Gastrocnemius medialis (tissue), 4 donors: Measurements from ENCODE around the gene OVOL1.

Experiments
- POLR2A ChIP-seq, 2 donors: fragments of 450-650 bp; IDR thresholded peaks; one replicate each; pipeline ENCODE4 v1.6.1; 2017; ENCODE audit warnings: antibody characterized with exemption in 2 of 2, mild to moderate bottlenecking in 2 of 2, moderate library complexity in 2 of 2
- TF ChIP-seq, protein P1 (sequence below), 5 experiments: fragments of 450-650 bp in 3 of 5; fragments of 200-600 bp in 2 of 5; sonication (generic) in 2 of 5; IDR thresholded peaks in 4 of 5; conservative IDR thresholded peaks in 1 of 5; 1 replicate in 4 of 5; 2 replicates in 1 of 5; pipeline ENCODE4 v1.5.1; 2016 to 2019; ENCODE audit warnings: antibody characterized with exemption in 5 of 5, mild to moderate bottlenecking in 3 of 5, moderate library complexity in 3 of 5

DNA sequence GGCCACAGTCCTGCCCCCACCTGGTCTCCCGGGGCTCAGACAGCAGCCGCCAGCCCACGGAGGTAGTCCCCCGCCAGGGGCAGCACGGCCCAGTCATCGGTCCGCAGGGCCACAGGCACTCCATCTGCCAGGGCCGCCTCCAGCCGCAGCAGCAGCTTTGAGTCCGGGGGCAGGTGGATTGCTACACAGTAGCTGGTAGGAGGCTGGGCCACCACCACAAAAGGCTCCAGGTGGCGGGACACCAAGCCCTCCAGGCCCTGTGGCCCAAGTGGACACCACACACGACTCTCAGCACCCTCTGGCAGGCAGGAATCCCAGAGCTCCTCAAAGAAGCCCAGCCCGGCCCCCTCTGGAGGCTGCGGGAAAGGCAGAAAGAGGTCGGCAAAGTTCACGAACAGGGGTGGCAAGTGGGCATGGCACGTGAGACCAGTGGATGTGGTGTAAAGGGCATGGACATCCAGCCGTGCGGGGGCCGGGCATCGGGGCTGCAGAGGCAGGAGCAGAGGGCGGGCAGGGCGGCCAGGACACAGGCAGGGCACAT is 9.0 kb upstream of the OVOL1 start:
- TF ChIP-seq, protein P1, sequence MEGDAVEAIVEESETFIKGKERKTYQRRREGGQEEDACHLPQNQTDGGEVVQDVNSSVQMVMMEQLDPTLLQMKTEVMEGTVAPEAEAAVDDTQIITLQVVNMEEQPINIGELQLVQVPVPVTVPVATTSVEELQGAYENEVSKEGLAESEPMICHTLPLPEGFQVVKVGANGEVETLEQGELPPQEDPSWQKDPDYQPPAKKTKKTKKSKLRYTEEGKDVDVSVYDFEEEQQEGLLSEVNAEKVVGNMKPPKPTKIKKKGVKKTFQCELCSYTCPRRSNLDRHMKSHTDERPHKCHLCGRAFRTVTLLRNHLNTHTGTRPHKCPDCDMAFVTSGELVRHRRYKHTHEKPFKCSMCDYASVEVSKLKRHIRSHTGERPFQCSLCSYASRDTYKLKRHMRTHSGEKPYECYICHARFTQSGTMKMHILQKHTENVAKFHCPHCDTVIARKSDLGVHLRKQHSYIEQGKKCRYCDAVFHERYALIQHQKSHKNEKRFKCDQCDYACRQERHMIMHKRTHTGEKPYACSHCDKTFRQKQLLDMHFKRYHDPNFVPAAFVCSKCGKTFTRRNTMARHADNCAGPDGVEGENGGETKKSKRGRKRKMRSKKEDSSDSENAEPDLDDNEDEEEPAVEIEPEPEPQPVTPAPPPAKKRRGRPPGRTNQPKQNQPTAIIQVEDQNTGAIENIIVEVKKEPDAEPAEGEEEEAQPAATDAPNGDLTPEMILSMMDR (IDR thresholded peaks at IDR 0.05 in 4 of 5, conservative IDR thresholded peaks at IDR 0.05 in 1 of 5): no peak
- no peak for TF ChIP-seq POLR2A (IDR thresholded peaks at IDR 0.05)
